Right ventricle myocardium inferior (tissue), 1 donor: Measurements from ENCODE around the gene PDK3. TPM values are rescaled to one million over a fixed set of nuclear protein-coding genes. Genes with fewer than 3 reads are reported as not detected.

Experiments
- ATAC-seq: fragments of 200-7000 bp; cut with Tn5 transposase; one replicate; pipeline ENCODE4 v1.9.1; 2020; ENCODE audit warnings: mild to moderate bottlenecking, moderate library complexity
- DNase-seq: peaks from one replicate; pipeline ENCODE4 v3.0.0; 2021; ENCODE audit errors: missing footprints
- intact Hi-C: fragments of 100-400 bp; cut with DNase I; formaldehyde crosslinking; loops from one replicate; pipeline ENCODE4 v1.11.0; 2022
- total RNA-seq: library from RNA; stranded (reverse); fragmentation: NEBNext Ultra II Directional; extraction: Animal tissue kit (Norgen Biotek cat#: 25700); gene quantifications from one replicate; pipeline ENCODE4 v1.2.1, GENCODE V29; 2021
- donor health status: DM: no; HTN: yes; CAD: no; lungs with severe emphysema.

The PDK3 gene
- total RNA-seq, 1 donor from 2014 or later, result 6.3 TPM

- intact Hi-C loops, result no loop called here
- ATAC-seq (no peak), DNase-seq (no peak)
Measured at GRCh38 chrX:24478509-24478908, 13.4 kb downstream of the PDK3 start.

GRCh38 chrX:24479924-24480323 lies 14.8 kb downstream of the PDK3 start:
- ATAC-seq, result no peak
- intact Hi-C loops, result no loop called here
- DNase-seq, result no peak

- DNase-seq (no peak), ATAC-seq (no peak)
- intact Hi-C loops, result no loop called here
Measured at GRCh38 chrX:24480400-24480865, 15.3 kb downstream of the PDK3 start.

- no peak for ATAC-seq
- DNase-seq, result no peak
- intact Hi-C loops, result no loop called here
Measured at GRCh38 chrX:24482823-24483415, 17.8 kb downstream of the PDK3 start.

- no peak for DNase-seq
- intact Hi-C loops, result no loop called here
- ATAC-seq, result no peak
Measured at GRCh38 chrX:24483596-24483995, 18.5 kb downstream of the PDK3 start.

- intact Hi-C loops, result no loop called here
- DNase-seq (no peak), ATAC-seq (no peak)
Measured at GRCh38 chrX:24485323-24485722, 20.2 kb downstream of the PDK3 start.

GRCh38 chrX:24485976-24486680 lies 21.0 kb downstream of the PDK3 start:
- intact Hi-C loops, result no loop called here
- ATAC-seq, result no peak
- no peak for DNase-seq

GRCh38 chrX:24487571-24487970 lies 22.5 kb downstream of the PDK3 start:
- intact Hi-C loops, result no loop called here

GRCh38 chrX:24491741-24492140 lies 26.7 kb downstream of the PDK3 start:
- intact Hi-C loops, result no loop called here
- ATAC-seq (no peak), DNase-seq (no peak)

More at GRCh38 chrX:24487571-24487970, 22.5 kb downstream of the PDK3 start:
- ATAC-seq (no peak), DNase-seq (no peak)

- no peak for DNase-seq
- no peak for ATAC-seq
- intact Hi-C loops, result no loop called here
Measured at GRCh38 chrX:24493740-24494581, 28.9 kb downstream of the PDK3 start.

- DNase-seq, result no peak
- no peak for ATAC-seq
- intact Hi-C loops, result no loop called here
Measured at GRCh38 chrX:24494647-24495075, 29.6 kb downstream of the PDK3 start.

GRCh38 chrX:24495700-24496099 lies 30.6 kb downstream of the PDK3 start:
- no peak for ATAC-seq
- intact Hi-C loops, result no loop called here
- no peak for DNase-seq

GRCh38 chrX:24498181-24498580 lies 33.1 kb downstream of the PDK3 start:
- DNase-seq, result no peak
- intact Hi-C loops, result loop anchor here (2.0 kb wide), 2 partner anchors 69 to 101 kb away; no protein-coding TSS in a partner anchor
- peak; percentile 48 for ATAC-seq

GRCh38 chrX:24498975-24499374 lies 33.9 kb downstream of the PDK3 start:
- intact Hi-C loops, result loop anchor here (2.0 kb wide), 2 partner anchors 68 to 102 kb away; no protein-coding TSS in a partner anchor
- DNase-seq, result no peak
- ATAC-seq, result no peak

GRCh38 chrX:24506082-24506481 lies 41.0 kb downstream of the PDK3 start:
- intact Hi-C loops, result no loop called here
- DNase-seq, result no peak
- no peak for ATAC-seq

GRCh38 chrX:24508375-24508774 lies 43.3 kb downstream of the PDK3 start:
- DNase-seq (no peak), ATAC-seq (no peak)
- intact Hi-C loops, result no loop called here

GRCh38 chrX:24513416-24513815 lies 48.3 kb downstream of the PDK3 start:
- ATAC-seq, result no peak
- intact Hi-C loops, result no loop called here

GRCh38 chrX:24515447-24515846 lies 50.4 kb downstream of the PDK3 start:
- ATAC-seq (no peak), DNase-seq (no peak)
- intact Hi-C loops, result no loop called here

More at GRCh38 chrX:24513416-24513815, 48.3 kb downstream of the PDK3 start:
- no peak for DNase-seq

GRCh38 chrX:24520472-24520871 lies 55.4 kb downstream of the PDK3 start:
- DNase-seq (no peak), ATAC-seq (no peak)
- intact Hi-C loops, result no loop called here
